ENCODE results near the gene TFR2. TPM values are rescaled to one million over a fixed set of nuclear protein-coding genes. Genes with fewer than 3 reads are reported as not detected.

TFR2 gene
- total and polyA plus RNA-seq, 2 of the 13 experiments (the other 11 are each of a cell fraction or from before 2014, with no cell fraction given), result 36.9 to 64.2 TPM

DNA sequence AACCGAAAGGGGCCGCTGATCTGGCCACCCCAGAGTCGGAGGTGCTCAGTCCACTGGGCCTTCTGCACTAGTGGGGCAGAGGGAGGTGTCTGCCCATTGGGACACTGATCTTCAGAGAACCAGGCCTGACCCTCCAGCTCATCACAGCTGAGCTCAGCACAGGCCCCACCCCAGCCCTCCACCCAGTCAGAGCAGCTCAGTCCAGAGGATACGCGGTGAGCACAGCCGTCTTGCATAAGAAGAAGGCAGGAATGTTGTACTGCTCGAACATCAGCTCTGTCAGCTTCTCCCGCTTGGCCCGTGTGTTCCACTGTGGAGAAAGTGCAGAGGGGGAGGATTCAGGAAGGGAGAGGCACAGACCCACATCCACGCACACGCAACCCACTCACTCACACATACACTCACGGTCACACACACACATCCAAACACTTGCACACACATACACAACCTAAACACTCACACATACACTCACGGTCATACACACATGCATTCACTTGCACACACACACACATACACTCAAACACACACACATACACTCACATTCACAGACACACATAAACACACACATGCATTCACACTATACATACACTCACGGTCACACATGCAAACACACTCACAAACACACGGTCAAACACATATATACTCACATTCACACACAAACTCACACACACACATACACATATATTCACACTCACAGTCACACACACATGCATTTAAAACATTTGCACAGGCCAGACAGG is 8.6 kb upstream of the TFR2 start (continued):
- TF ChIP-seq, protein P1, sequence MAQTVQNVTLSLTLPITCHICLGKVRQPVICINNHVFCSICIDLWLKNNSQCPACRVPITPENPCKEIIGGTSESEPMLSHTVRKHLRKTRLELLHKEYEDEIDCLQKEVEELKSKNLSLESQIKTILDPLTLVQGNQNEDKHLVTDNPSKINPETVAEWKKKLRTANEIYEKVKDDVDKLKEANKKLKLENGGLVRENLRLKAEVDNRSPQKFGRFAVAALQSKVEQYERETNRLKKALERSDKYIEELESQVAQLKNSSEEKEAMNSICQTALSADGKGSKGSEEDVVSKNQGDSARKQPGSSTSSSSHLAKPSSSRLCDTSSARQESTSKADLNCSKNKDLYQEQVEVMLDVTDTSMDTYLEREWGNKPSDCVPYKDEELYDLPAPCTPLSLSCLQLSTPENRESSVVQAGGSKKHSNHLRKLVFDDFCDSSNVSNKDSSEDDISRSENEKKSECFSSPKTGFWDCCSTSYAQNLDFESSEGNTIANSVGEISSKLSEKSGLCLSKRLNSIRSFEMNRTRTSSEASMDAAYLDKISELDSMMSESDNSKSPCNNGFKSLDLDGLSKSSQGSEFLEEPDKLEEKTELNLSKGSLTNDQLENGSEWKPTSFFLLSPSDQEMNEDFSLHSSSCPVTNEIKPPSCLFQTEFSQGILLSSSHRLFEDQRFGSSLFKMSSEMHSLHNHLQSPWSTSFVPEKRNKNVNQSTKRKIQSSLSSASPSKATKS (CRISPR knock-in tag; IDR thresholded peaks at IDR 0.05), result no peak
- no peak for TF ChIP-seq U2AF1 (optimal IDR thresholded peaks at IDR 0.05; ENCODE audit: low read depth, low read length)
- no peak for TF ChIP-seq HNRNPH1 (optimal IDR thresholded peaks at IDR 0.05; ENCODE audit: low read depth, low read length)
- no peak for TF ChIP-seq HNRNPK (IDR thresholded peaks at IDR 0.05; ENCODE audit: low read depth, low read length, poor library complexity, severe bottlenecking)
- TF ChIP-seq NRL (CRISPR knock-in tag; IDR thresholded peaks at IDR 0.05; ENCODE audit: borderline replicate concordance), result no peak
- no peak for TF ChIP-seq RFX1 (IDR thresholded peaks at IDR 0.05)
- TF ChIP-seq KDM3A (CRISPR knock-in tag; IDR thresholded peaks at IDR 0.05; ENCODE audit: low read depth), result no peak
- no peak for TF ChIP-seq ZNF24 (IDR thresholded peaks at IDR 0.05)
- no peak for TF ChIP-seq SIX4 (CRISPR knock-in tag; IDR thresholded peaks at IDR 0.05)
- TF ChIP-seq, protein P2, sequence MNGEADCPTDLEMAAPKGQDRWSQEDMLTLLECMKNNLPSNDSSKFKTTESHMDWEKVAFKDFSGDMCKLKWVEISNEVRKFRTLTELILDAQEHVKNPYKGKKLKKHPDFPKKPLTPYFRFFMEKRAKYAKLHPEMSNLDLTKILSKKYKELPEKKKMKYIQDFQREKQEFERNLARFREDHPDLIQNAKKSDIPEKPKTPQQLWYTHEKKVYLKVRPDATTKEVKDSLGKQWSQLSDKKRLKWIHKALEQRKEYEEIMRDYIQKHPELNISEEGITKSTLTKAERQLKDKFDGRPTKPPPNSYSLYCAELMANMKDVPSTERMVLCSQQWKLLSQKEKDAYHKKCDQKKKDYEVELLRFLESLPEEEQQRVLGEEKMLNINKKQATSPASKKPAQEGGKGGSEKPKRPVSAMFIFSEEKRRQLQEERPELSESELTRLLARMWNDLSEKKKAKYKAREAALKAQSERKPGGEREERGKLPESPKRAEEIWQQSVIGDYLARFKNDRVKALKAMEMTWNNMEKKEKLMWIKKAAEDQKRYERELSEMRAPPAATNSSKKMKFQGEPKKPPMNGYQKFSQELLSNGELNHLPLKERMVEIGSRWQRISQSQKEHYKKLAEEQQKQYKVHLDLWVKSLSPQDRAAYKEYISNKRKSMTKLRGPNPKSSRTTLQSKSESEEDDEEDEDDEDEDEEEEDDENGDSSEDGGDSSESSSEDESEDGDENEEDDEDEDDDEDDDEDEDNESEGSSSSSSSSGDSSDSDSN (CRISPR knock-in tag; IDR thresholded peaks at IDR 0.05), result 0 out of 2 replicates have a peak, but pooled peaks have one; percentile 16
- TF ChIP-seq TGIF2 (CRISPR knock-in tag; IDR thresholded peaks at IDR 0.05), result no peak
- no peak for TF ChIP-seq TCF7 (IDR thresholded peaks at IDR 0.05; ENCODE audit: low read depth)
- no peak for TF ChIP-seq FOXA3 (CRISPR knock-in tag; IDR thresholded peaks at IDR 0.05)
- TF ChIP-seq, protein P3, sequence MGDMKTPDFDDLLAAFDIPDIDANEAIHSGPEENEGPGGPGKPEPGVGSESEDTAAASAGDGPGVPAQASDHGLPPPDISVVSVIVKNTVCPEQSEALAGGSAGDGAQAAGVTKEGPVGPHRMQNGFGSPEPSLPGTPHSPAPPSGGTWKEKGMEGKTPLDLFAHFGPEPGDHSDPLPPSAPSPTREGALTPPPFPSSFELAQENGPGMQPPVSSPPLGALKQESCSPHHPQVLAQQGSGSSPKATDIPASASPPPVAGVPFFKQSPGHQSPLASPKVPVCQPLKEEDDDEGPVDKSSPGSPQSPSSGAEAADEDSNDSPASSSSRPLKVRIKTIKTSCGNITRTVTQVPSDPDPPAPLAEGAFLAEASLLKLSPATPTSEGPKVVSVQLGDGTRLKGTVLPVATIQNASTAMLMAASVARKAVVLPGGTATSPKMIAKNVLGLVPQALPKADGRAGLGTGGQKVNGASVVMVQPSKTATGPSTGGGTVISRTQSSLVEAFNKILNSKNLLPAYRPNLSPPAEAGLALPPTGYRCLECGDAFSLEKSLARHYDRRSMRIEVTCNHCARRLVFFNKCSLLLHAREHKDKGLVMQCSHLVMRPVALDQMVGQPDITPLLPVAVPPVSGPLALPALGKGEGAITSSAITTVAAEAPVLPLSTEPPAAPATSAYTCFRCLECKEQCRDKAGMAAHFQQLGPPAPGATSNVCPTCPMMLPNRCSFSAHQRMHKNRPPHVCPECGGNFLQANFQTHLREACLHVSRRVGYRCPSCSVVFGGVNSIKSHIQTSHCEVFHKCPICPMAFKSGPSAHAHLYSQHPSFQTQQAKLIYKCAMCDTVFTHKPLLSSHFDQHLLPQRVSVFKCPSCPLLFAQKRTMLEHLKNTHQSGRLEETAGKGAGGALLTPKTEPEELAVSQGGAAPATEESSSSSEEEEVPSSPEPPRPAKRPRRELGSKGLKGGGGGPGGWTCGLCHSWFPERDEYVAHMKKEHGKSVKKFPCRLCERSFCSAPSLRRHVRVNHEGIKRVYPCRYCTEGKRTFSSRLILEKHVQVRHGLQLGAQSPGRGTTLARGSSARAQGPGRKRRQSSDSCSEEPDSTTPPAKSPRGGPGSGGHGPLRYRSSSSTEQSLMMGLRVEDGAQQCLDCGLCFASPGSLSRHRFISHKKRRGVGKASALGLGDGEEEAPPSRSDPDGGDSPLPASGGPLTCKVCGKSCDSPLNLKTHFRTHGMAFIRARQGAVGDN (CRISPR knock-in tag; IDR thresholded peaks at IDR 0.05), result peak; percentile 22; the same call in 1 of the 2 replicates
- no peak for TF ChIP-seq ZNF577 (CRISPR knock-in tag; IDR thresholded peaks at IDR 0.05; ENCODE audit: borderline replicate concordance, low read depth)
- TF ChIP-seq, protein P4, sequence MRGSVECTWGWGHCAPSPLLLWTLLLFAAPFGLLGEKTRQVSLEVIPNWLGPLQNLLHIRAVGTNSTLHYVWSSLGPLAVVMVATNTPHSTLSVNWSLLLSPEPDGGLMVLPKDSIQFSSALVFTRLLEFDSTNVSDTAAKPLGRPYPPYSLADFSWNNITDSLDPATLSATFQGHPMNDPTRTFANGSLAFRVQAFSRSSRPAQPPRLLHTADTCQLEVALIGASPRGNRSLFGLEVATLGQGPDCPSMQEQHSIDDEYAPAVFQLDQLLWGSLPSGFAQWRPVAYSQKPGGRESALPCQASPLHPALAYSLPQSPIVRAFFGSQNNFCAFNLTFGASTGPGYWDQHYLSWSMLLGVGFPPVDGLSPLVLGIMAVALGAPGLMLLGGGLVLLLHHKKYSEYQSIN (CRISPR knock-in tag; IDR thresholded peaks at IDR 0.05; ENCODE audit: borderline replicate concordance), result no peak
- TF ChIP-seq ZNF816 (CRISPR knock-in tag; IDR thresholded peaks at IDR 0.05; ENCODE audit: borderline replicate concordance), result no peak
- no peak for TF ChIP-seq CREM (IDR thresholded peaks at IDR 0.05)
- TF ChIP-seq CREM (CRISPR knock-in tag; IDR thresholded peaks at IDR 0.05), result no peak
- TF ChIP-seq ZNF432 (CRISPR knock-in tag; IDR thresholded peaks at IDR 0.05; ENCODE audit: borderline replicate concordance), result no peak
- no peak for TF ChIP-seq ZNF143 (CRISPR knock-in tag; IDR thresholded peaks at IDR 0.05)
